Dermis microvascular lymphatic vessel endothelial cell (primary cell): ENCODE results near the gene MRPL51. TPM values are rescaled to one million over a fixed set of nuclear protein-coding genes. Genes with fewer than 3 reads are reported as not detected.

Source experiments
- total RNA-seq: library from RNA; depleted of rRNA; stranded (reverse); fragments of >200 nt; gene quantifications from 2 replicates; pipeline ENCODE4 v1.2.1, GENCODE V29; 2014

MRPL51 gene
- total RNA-seq, 1 donor from 2014 or later, result 106 TPM

Other genes starting within 250 kb of the MRPL51 start
- not detected in 2 replicates for gene PLEKHG6, start 182.6 kb downstream of the MRPL51 start, total RNA-seq
- 41.7 and 71.4 TPM in 2 replicates for gene TNFRSF1A, start 151.2 kb downstream of the MRPL51 start, total RNA-seq
- under 0.01 TPM in 2 replicates for gene SCNN1A, start 117.7 kb downstream of the MRPL51 start, total RNA-seq
- gene LTBR, start 109.1 kb downstream of the MRPL51 start, total RNA-seq, result 30.7 and 47.9 TPM in 2 replicates
- gene CD27, start 48.3 kb downstream of the MRPL51 start, total RNA-seq, result not detected in 2 replicates
- 13.5 and 30.0 TPM in 2 replicates for gene TAPBPL, start 41.2 kb downstream of the MRPL51 start, total RNA-seq
- 1.5 and 3.3 TPM in 2 replicates for gene VAMP1, start 22.6 kb downstream of the MRPL51 start, total RNA-seq
- gene NCAPD2, start 840 bp upstream of the MRPL51 start, total RNA-seq, result 22.3 and 52.6 TPM in 2 replicates
- gene GAPDH, start 41.3 kb upstream of the MRPL51 start, total RNA-seq, result 4,334 and 4,542 TPM in 2 replicates
- gene IFFO1, start 62.8 kb upstream of the MRPL51 start, total RNA-seq, result 8.3 and 15.4 TPM in 2 replicates
- gene NOP2, start 75.0 kb upstream of the MRPL51 start, total RNA-seq, result 10.4 and 13.4 TPM in 2 replicates
- 181 and 200 TPM in 2 replicates for gene CHD4, start 114.1 kb upstream of the MRPL51 start, total RNA-seq
- under 0.01 TPM in 1 of 2 replicates, not detected in the other for gene LPAR5, start 142.7 kb upstream of the MRPL51 start, total RNA-seq
- 0.39 and 0.51 TPM in 2 replicates for gene ACRBP, start 154.2 kb upstream of the MRPL51 start, total RNA-seq
- gene ING4, start 169.9 kb upstream of the MRPL51 start, total RNA-seq, result 31.1 and 41.1 TPM in 2 replicates
- 6.4 and 11.6 TPM in 2 replicates for gene ZNF384, start 196.1 kb upstream of the MRPL51 start, total RNA-seq
- not detected in 2 replicates for gene PIANP, start 207.6 kb upstream of the MRPL51 start, total RNA-seq
- 35.8 and 50.4 TPM in 2 replicates for gene COPS7A, start 230.8 kb upstream of the MRPL51 start, total RNA-seq